B cell (primary cell): ENCODE measurements around the gene SHLD1. TPM values are rescaled to one million over a fixed set of nuclear protein-coding genes. Genes with fewer than 3 reads are reported as not detected.
"Not testable (repeated sequence)": the region's sequence is repeated elsewhere in the genome, so short reads cannot be mapped to it uniquely, and the experiment has no call there.

ENCODE experiments used
- ATAC-seq: fragments of 200-7000 bp; cut with Tn5 transposase; one replicate; pipeline ENCODE4 v1.10.0; 2021; ENCODE audit warnings: low read depth, mild to moderate bottlenecking, moderate number of reproducible peaks, moderate library complexity
- CTCF ChIA-PET: fragments of 350-600 bp; sonication (Branson Sonifier 250); formaldehyde crosslinking; loops from one replicate; lab custom pipeline; 2021; ENCODE audit warnings: antibody characterized with exemption, inconsistent platforms; lab: Charles Lee
- POLR2A ChIA-PET: fragments of 350-600 bp; sonication (Branson Sonifier 250); formaldehyde crosslinking; loops from one replicate; lab custom pipeline; 2021; ENCODE audit warnings: antibody characterized with exemption; lab: Charles Lee
- DNase-seq: peaks from one replicate; pipeline ENCODE4 v3.0.0; 2013
- H2AFZ ChIP-seq: 2 replicates; pipeline ENCODE4 v1.6.1; 2012; ENCODE audit warnings: mild to moderate bottlenecking, low read depth, low read length; ENCODE audit not compliant: insufficient read depth, poor library complexity, severe bottlenecking
- H3K27ac ChIP-seq, 2 donors: 1 replicate in 1 of 2; 2 replicates in 1 of 2; pipeline ENCODE4 v1.5.1; 2012 to 2013; ENCODE audit warnings: low read length in 2 of 2, mild to moderate bottlenecking in 2 of 2, moderate library complexity in 1 of 2
- H3K27me3 ChIP-seq, 4 experiments: fragments of 200-600 bp in 1 of 4; sonication (generic) in 1 of 4; replicated peaks in 1 of 4; 1 replicate in 2 of 4; 2 replicates in 2 of 4; pipeline versions ENCODE4 v1.6.1 to v1.7.0; 2013 to 2016; ENCODE audit warnings: low read length in 3 of 4, mild to moderate bottlenecking in 2 of 4, mixed read lengths in 1 of 4, moderate library complexity in 1 of 4; ENCODE audit not compliant: insufficient read depth in 4 of 4, control insufficient read depth in 3 of 4; ENCODE audit errors: control extremely low read depth in 1 of 4
- H3K36me3 ChIP-seq, 2 experiments: replicated peaks in 1 of 2; 1 replicate in 1 of 2; 2 replicates in 1 of 2; pipeline versions ENCODE4 v1.6.1 to v1.7.1; 2013; ENCODE audit warnings: low read length in 1 of 2; ENCODE audit not compliant: insufficient read depth in 2 of 2, control insufficient read depth in 1 of 2; ENCODE audit errors: control extremely low read depth in 1 of 2, extremely low read depth in 1 of 2
- H3K4me1 ChIP-seq, 2 donors: fragments of 200-600 bp in 1 of 2; sonication (generic) in 1 of 2; 1 replicate in 1 of 2; 2 replicates in 1 of 2; pipeline versions ENCODE4 v1.5.1 to v1.6.1; 2013 to 2017; ENCODE audit warnings: low read length in 2 of 2; ENCODE audit not compliant: control insufficient read depth in 2 of 2, insufficient read depth in 2 of 2
- H3K4me2 ChIP-seq: replicated peaks from 2 replicates; pipeline ENCODE3; 2012; ENCODE audit warnings: mild to moderate bottlenecking, low read depth, low read length; ENCODE audit not compliant: poor library complexity, severe bottlenecking
- H3K4me3 ChIP-seq, 5 experiments: fragments of 200-600 bp in 1 of 5; sonication (generic) in 1 of 5; 1 replicate in 3 of 5; 2 replicates in 2 of 5; pipeline versions ENCODE4 v1.5.1 to v1.7.0; 2011 to 2016; ENCODE audit warnings: low read length in 4 of 5, mild to moderate bottlenecking in 4 of 5, low read depth in 2 of 5, control low read depth in 1 of 5, moderate library complexity in 1 of 5; ENCODE audit not compliant: insufficient read depth in 1 of 5; ENCODE audit errors: control extremely low read depth in 1 of 5, extremely low read depth in 1 of 5
- H3K79me2 ChIP-seq: fragments of 200-600 bp; sonication (generic); one replicate; pipeline ENCODE4 v1.6.0; 2016; ENCODE audit warnings: low read length; ENCODE audit not compliant: control insufficient read depth, insufficient read depth
- H3K9ac ChIP-seq: fragments of 200-600 bp; sonication (generic); 2 replicates; pipeline ENCODE4 v1.6.1; 2017; ENCODE audit warnings: mild to moderate bottlenecking, low read length, moderate library complexity
- H3K9me3 ChIP-seq, 3 donors: one replicate each; pipeline versions ENCODE4 v1.6.1 to v1.7.1; 2013; ENCODE audit warnings: low read length in 2 of 3; ENCODE audit not compliant: control insufficient read depth in 2 of 3, insufficient read depth in 1 of 3; ENCODE audit errors: control extremely low read depth in 1 of 3
- H4K20me1 ChIP-seq: 2 replicates; pipeline ENCODE4 v1.6.0; 2012; ENCODE audit warnings: mild to moderate bottlenecking, low read length; ENCODE audit not compliant: insufficient read depth, control insufficient read depth, poor library complexity, severe bottlenecking
- H3K27ac Mint-ChIP-seq: one replicate; pipeline ENCODE4 v1.8.0; 2021; ENCODE audit warnings: mixed read lengths
- H3K27me3 Mint-ChIP-seq: one replicate; pipeline ENCODE4 v1.8.0; 2021; ENCODE audit warnings: mixed read lengths
- H3K4me1 Mint-ChIP-seq: one replicate; pipeline ENCODE4 v1.8.0; 2021; ENCODE audit warnings: mixed read lengths
- H3K4me3 Mint-ChIP-seq: one replicate; pipeline ENCODE4 v1.8.0; 2021; ENCODE audit warnings: mixed read lengths
- H3K9me3 Mint-ChIP-seq: one replicate; pipeline ENCODE4 v1.8.0; 2022; ENCODE audit warnings: mixed read lengths; ENCODE audit not compliant: insufficient read depth
- EZH2 ChIP-seq: IDR thresholded peaks from 2 replicates; pipeline ENCODE4 v1.6.1; 2012; ENCODE audit warnings: borderline replicate concordance, low read depth, mild to moderate bottlenecking, moderate library complexity, low read length; ENCODE audit not compliant: insufficient read depth, poor library complexity, severe bottlenecking
- WGBS: methylation state at CpG from one replicate; pipeline ENCODE4 v1.1.5; 2013; ENCODE audit warnings: missing lambda C conversion rate; ENCODE audit not compliant: insufficient coverage; 5-methylcytosine and 5-hydroxymethylcytosine counted together
- intact Hi-C: fragments of 100-400 bp; cut with micrococcal nuclease; formaldehyde crosslinking; loops from one replicate; pipeline ENCODE4 v1.10.0; 2022
- polyA plus RNA-seq: library from polyadenylated mRNA; depleted of rRNA; stranded (reverse); fragments of >200 nt; gene quantifications from 2 replicates; pipeline ENCODE4 v1.2.3, GENCODE V29; 2012
- total RNA-seq, 2 donors: library from RNA; stranded (reverse); fragments of 120-200 nt in 1 of 2; gene quantifications; 1 replicate in 1 of 2; 2 replicates in 1 of 2; pipeline versions ENCODE4 v1.2.3 to v1.2.4, GENCODE V29; 2013 to 2022
- TF ChIP-seq, protein P1 (sequence below): fragments of 200-600 bp; IDR thresholded peaks from one replicate; pipeline ENCODE4 v1.8.0; 2022; ENCODE audit warnings: antibody characterized with exemption, mild to moderate bottlenecking

SHLD1 gene
- total and polyA plus RNA-seq, 2 donors (not counting 1 experiment from before 2014, with no cell fraction given) = 15.4 to 18.5 TPM

- Histone ChIP-seq H2AFZ (peak overlapping the region; percentile 69), H3K4me3 (peak overlapping the region in 1 of 5 experiments; percentile 3), H4K20me1 (no peaks in the 10 kb centered on the region), H3K79me2 (peaks cover 47% of the 10 kb centered on the region), H3K4me2 (peak overlapping the region; percentile 55), H3K9ac (peak overlapping the region; percentile 22), H3K27ac (peak overlapping the region; percentile 84 to 89), H3K36me3 (peaks cover 0 to 10% of the 10 kb centered on the region in 2 experiments), H3K27me3 (no peaks in the 10 kb centered on the region), H3K4me1 (peaks cover 17 to 32% of the 10 kb centered on the region in 2 donors), H3K9me3 (peaks cover 0 to 9% (median 0%) of the 10 kb centered on the region in 3 donors)
- TF ChIP-seq EZH2 = no peak
- TF ChIP-seq, protein P1, sequence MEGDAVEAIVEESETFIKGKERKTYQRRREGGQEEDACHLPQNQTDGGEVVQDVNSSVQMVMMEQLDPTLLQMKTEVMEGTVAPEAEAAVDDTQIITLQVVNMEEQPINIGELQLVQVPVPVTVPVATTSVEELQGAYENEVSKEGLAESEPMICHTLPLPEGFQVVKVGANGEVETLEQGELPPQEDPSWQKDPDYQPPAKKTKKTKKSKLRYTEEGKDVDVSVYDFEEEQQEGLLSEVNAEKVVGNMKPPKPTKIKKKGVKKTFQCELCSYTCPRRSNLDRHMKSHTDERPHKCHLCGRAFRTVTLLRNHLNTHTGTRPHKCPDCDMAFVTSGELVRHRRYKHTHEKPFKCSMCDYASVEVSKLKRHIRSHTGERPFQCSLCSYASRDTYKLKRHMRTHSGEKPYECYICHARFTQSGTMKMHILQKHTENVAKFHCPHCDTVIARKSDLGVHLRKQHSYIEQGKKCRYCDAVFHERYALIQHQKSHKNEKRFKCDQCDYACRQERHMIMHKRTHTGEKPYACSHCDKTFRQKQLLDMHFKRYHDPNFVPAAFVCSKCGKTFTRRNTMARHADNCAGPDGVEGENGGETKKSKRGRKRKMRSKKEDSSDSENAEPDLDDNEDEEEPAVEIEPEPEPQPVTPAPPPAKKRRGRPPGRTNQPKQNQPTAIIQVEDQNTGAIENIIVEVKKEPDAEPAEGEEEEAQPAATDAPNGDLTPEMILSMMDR = no peak
- H3K4me1 Mint-ChIP-seq = peaks cover 27% of the 10 kb centered on the region
- H3K4me3 Mint-ChIP-seq = peak overlapping the region; percentile 73
- ChIA-PET CTCF (interaction anchor here (0.9 to 2.6 kb wide), 6 partner anchors 10 to 269 kb away, joined by 3 to 23 read pairs (median 11); partner anchors contain the start of gene SHLD1), POLR2A (interaction anchor here (0.7 to 1.1 kb wide), 4 partner anchors 27 to 235 kb away, joined by 3 to 6 read pairs (median 4); no protein-coding TSS in a partner anchor)
- 0% methylated on average over 1 of the region's 7 CpGs for WGBS
- H3K9me3 Mint-ChIP-seq = no peaks in the 10 kb centered on the region
- no peaks in the 10 kb centered on the region for H3K27me3 Mint-ChIP-seq
- DNase-seq (peak; percentile 89), ATAC-seq (peak; percentile 87)
- peak overlapping the region; percentile 100 for H3K27ac Mint-ChIP-seq
- intact Hi-C loops = loop anchor here (1.0 to 2.0 kb wide), 2 partner anchors 106 to 153 kb away; partner anchors contain the start of genes MCM8 and TRMT6
Observed at GRCh38 chr20:5797843-5798462, 47.8 kb downstream of the SHLD1 start.

- H3K27me3 Mint-ChIP-seq, H3K27me3 ChIP-seq, intact Hi-C loops, POLR2A ChIA-PET, H3K36me3 ChIP-seq, H2AFZ ChIP-seq, ATAC-seq, H3K9me3 ChIP-seq, H3K9me3 Mint-ChIP-seq, H3K4me3 ChIP-seq, H3K9ac ChIP-seq, H3K4me2 ChIP-seq, H3K27ac ChIP-seq, H4K20me1 ChIP-seq, DNase-seq, H3K4me3 Mint-ChIP-seq: not testable (repeated sequence)
- peaks cover 28% of the 10 kb centered on the region for H3K4me1 Mint-ChIP-seq
- CTCF ChIA-PET = interaction anchor here (2.6 kb wide), 1 partner anchor 16 kb away, joined by 13 read pairs; no protein-coding TSS in a partner anchor
- Histone ChIP-seq H3K4me1 (peaks cover 7 to 33% of the 10 kb centered on the region in 2 donors), H3K79me2 (peaks cover 41% of the 10 kb centered on the region)
- H3K27ac Mint-ChIP-seq = peak overlapping the region; percentile 55
- WGBS = 68% methylated on average over 4 of the region's 13 CpGs
Observed at GRCh38 chr20:5803754-5804303, 53.6 kb downstream of the SHLD1 start.
